Measurements from ENCODE around the gene CPLX4. TPM values are rescaled to one million over a fixed set of nuclear protein-coding genes. Genes with fewer than 3 reads are reported as not detected.
A peak's percentile ranks its signal among the peaks of the same experiment; 100 is the strongest.

CPLX4 gene
- total and polyA plus RNA-seq, 2 donors from 2014 or later = not detected

DNA sequence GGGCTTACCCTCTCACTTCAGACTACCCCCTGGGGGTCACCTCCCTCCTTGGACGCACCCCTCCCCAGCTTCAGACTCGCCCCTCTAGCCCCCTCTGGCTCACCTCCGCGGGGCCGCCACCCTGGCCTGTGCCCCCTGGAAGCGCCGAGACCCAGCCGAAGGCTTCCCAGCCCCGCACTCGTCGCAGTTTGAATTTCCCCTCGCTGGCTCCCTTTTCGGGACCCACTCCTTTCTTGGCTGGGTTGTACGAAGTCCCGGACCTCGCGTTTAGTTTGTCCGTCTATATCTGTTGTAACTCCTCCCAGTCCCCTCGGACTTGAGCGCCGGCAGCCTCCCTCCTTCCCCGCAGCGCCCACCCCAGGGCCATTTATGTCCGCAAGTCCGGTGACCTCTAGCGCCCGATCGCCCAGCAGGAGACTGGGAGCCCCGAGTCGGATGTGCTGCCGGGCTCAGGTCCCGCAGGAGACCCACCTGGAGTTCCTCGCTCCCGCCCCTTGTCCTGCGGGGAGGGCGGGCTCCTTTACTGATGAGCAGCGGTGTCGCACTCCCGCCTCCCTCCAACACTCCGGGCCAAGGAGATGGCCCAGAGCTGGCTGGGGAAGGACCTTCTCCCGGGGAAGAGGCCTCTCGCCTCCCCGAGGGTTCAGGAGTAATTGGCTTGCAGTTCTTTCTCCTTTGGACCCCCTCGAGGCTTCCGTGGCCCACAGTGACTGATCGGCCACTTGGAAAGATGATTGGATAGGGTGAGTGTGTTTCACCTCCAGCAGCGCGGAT is 44.5 kb downstream of the CPLX4 start:
- TF ChIP-seq, protein P1, sequence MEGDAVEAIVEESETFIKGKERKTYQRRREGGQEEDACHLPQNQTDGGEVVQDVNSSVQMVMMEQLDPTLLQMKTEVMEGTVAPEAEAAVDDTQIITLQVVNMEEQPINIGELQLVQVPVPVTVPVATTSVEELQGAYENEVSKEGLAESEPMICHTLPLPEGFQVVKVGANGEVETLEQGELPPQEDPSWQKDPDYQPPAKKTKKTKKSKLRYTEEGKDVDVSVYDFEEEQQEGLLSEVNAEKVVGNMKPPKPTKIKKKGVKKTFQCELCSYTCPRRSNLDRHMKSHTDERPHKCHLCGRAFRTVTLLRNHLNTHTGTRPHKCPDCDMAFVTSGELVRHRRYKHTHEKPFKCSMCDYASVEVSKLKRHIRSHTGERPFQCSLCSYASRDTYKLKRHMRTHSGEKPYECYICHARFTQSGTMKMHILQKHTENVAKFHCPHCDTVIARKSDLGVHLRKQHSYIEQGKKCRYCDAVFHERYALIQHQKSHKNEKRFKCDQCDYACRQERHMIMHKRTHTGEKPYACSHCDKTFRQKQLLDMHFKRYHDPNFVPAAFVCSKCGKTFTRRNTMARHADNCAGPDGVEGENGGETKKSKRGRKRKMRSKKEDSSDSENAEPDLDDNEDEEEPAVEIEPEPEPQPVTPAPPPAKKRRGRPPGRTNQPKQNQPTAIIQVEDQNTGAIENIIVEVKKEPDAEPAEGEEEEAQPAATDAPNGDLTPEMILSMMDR (IDR thresholded peaks at IDR 0.05; ENCODE audit: borderline replicate concordance, extremely low read depth, insufficient read depth) = no peak
- no peak overlapping the region for H3K9ac ChIP-seq (ENCODE audit: low read length in 3 of 3)
- no peaks in the 10 kb centered on the region for H3K9me3 ChIP-seq (ENCODE audit: control insufficient read depth in 2 of 3, insufficient read depth in 1 of 3, low read length in 3 of 3)
- no peak overlapping the region for H3K27ac ChIP-seq (ENCODE audit: low read depth in 2 of 2, low read length in 2 of 2)
- intact Hi-C loops (cut with DNase I) = no loop called here
- DNase-seq = peak in 2 of 5 donors; percentile 47 to 66
- H3K4me3 ChIP-seq (ENCODE audit: low read length in 3 of 3) = no peak overlapping the region
- H3K27me3 ChIP-seq (ENCODE audit: control insufficient read depth, insufficient read depth, low read length) = peaks cover 75% of the 10 kb centered on the region
- no peaks in the 10 kb centered on the region for H3K36me3 ChIP-seq (ENCODE audit: control insufficient read depth in 2 of 3, insufficient read depth in 3 of 3, low read length in 3 of 3)
- FAIRE-seq = no peak
- peaks cover 0 to 2% (median 0%) of the 10 kb centered on the region in 3 donors for H3K4me1 ChIP-seq (ENCODE audit: control insufficient read depth in 2 of 3, insufficient read depth in 2 of 3, low read depth in 1 of 3, low read length in 3 of 3)

DNA sequence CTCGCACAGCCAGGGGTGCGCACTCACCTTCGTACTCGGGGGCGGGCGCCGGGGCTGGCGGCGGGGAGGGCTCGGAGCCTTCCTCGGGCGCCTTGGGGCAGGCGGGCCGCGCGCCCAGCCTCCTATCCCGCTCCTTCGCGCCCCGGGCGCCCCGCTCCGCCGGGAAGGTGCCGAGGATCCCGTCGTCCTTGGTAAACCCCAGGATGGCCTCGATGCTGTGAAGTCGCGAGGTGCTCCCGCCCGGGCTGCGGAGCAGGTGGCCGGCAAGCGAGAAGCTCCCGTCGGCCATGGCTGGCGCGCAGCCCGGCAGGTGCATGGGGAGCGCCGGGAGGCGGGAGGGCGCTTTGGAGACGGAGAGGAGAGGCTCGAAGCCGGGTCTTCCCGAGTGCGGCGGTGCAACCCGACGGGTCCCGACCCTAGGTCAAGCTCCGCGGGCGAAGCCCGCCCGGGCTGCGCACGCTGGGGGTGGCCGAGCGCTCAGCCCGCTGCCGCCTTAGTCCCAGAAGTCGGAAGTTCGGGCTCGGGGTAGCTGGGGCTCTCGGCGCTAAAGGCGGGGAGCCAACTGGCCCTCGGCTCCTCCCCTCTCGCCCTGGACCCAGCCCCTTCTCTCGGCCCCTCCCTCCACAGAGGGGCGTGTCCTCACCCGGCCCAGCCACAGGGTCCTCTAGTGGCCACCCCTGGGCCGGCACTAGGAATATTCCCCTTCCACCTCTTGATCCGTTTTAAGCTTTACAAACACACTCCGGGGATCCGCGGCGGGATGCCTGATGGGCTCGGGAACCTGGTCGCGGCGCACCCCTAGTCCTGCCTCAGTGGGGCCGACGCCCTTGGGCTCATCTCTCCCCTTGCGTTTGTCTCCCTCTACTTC is 45.3 kb downstream of the CPLX4 start, which contains the start of gene RAX:
Gene RAX (minus strand): TSS at position 564 of the 868 bp plus-strand sequence. CDS start 248 bp downstream, at position 316.
- Histone ChIP-seq H3K9me3 (ENCODE audit: control insufficient read depth in 2 of 3, insufficient read depth in 1 of 3, low read length in 3 of 3) (no peaks in the 10 kb centered on the region), H3K36me3 (ENCODE audit: control insufficient read depth in 2 of 3, insufficient read depth in 3 of 3, low read length in 3 of 3) (no peaks in the 10 kb centered on the region), H3K4me3 (ENCODE audit: low read length in 3 of 3) (no peak within 1 kb of the TSS), H3K4me1 (ENCODE audit: control insufficient read depth in 2 of 3, insufficient read depth in 2 of 3, low read depth in 1 of 3, low read length in 3 of 3) (peaks cover 0 to 2% (median 0%) of the 10 kb centered on the region in 3 donors), H3K27ac (ENCODE audit: low read depth in 2 of 2, low read length in 2 of 2) (no peak within 1 kb of the TSS), H3K27me3 (ENCODE audit: control insufficient read depth, insufficient read depth, low read length) (peaks cover 75% of the 10 kb centered on the region), H3K9ac (ENCODE audit: low read length in 3 of 3) (no peak within 1 kb of the TSS)
- no peak for FAIRE-seq
- intact Hi-C loops (cut with DNase I) = no loop called here
- TF ChIP-seq, protein P1 (IDR thresholded peaks at IDR 0.05; ENCODE audit: borderline replicate concordance, extremely low read depth, insufficient read depth) = no peak
- peak; percentile 61 to 74 (median 68) for DNase-seq

DNA sequence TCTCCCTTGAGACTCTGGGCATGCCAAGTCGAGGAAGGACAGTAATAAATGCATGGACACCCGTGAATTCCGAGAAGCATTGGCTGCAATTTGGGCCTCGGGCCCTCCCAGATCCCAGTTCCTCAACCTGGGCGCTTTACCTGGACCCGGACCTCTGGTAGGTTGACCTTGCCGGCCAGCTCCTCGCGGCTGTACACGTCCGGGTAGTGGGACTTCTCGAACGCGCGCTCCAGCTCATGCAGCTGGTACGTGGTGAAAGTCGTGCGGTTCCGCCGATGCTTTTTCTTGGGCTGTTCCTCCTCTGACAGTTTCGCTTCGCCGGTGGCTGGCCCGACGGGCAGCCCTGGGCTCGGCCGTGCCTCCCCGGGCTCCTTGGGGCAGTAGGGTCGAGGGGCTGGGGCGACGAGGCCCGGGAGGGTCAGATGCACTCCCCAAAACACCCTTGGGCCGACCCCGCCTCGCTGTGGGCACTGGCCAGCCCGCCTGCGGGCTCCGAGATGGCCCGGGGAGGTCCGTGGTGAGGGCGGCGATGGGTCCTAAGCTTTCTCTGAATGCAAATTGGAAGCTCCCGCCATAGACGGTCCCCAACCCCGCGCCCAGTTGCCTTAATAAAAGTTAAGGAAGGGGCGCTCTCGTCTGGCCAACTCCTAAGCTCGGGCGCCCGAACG is 46.1 kb downstream of the CPLX4 start:
- H3K36me3 ChIP-seq (ENCODE audit: control insufficient read depth in 2 of 3, insufficient read depth in 3 of 3, low read length in 3 of 3) = no peaks in the 10 kb centered on the region
- H3K27ac ChIP-seq (ENCODE audit: low read depth in 2 of 2, low read length in 2 of 2) = no peak overlapping the region
- H3K9ac ChIP-seq (ENCODE audit: low read length in 3 of 3) = no peak overlapping the region
- TF ChIP-seq, protein P1 (IDR thresholded peaks at IDR 0.05; ENCODE audit: borderline replicate concordance, extremely low read depth, insufficient read depth) = no peak
- intact Hi-C loops (cut with DNase I) = no loop called here
- no peaks in the 10 kb centered on the region for H3K9me3 ChIP-seq (ENCODE audit: control insufficient read depth in 2 of 3, insufficient read depth in 1 of 3, low read length in 3 of 3)
- DNase-seq (peak in 2 of 5 donors; percentile 40 to 78), FAIRE-seq (no peak)
- peaks cover 0 to 2% (median 0%) of the 10 kb centered on the region in 3 donors for H3K4me1 ChIP-seq (ENCODE audit: control insufficient read depth in 2 of 3, insufficient read depth in 2 of 3, low read depth in 1 of 3, low read length in 3 of 3)
- H3K27me3 ChIP-seq (ENCODE audit: control insufficient read depth, insufficient read depth, low read length) = peaks cover 79% of the 10 kb centered on the region
- H3K4me3 ChIP-seq (ENCODE audit: low read length in 3 of 3) = no peak overlapping the region

All from kidney (tissue), 14 donors.